Measurements from ENCODE around the gene TIMMDC1.

The TIMMDC1 gene

DNA sequence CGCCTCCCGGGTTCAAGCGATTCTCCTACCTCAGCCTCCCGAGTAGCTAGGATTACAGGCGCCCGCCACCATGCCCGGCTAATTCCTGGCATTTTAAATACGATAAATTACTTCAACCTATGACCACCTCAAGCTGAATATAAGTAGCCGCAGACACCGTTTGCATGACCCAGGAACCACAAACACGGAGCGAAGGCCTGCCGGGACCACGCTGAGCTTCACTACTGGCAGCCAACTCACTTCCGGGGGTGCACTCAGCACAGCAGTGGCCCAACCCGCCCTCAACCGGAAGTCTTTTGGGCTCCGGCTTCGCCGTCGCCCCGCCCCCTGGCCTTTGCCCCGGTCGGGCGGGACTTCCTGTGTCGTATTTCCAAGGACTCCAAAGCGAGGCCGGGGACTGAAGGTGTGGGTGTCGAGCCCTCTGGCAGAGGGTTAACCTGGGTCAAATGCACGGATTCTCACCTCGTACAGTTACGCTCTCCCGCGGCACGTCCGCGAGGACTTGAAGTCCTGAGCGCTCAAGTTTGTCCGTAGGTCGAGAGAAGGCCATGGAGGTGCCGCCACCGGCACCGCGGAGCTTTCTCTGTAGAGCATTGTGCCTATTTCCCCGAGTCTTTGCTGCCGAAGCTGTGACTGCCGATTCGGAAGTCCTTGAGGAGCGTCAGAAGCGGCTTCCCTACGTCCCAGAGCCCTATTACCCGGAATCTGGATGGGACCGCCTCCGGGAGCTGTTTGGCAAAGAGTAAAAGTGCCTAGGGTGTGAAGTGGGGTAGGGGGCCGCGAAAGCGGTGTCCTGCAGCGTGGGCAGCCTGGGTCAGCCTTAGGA lies at the start of gene TIMMDC1:
Gene TIMMDC1 (plus strand): TSS at position 362 of the 826 bp plus-strand sequence. CDS start 187 bp downstream, at position 549.
- FAIRE-seq, result peak; percentile 91

DNA sequence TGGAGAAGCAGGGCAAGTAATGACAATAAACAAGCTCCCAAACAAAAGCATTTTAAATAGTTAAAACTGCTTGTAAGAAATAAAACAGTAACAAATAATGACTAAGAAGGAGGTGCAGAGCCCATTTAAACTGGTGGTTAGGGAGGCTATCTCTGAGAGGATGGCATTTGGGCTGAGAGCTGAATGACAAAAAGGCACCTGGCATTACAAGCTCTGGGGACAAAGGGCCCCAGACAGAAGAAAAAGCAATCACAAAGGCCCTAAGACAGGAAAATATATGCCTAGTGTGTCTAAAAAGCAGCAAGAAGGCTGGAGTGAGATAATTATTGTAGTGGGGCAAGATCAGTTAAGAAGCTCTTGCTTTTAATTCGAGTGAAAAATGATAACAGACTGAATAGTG lies 44.5 kb upstream of the TIMMDC1 start:
- no peak for FAIRE-seq

GRCh38 chr3:119456469-119456868 lies 41.9 kb upstream of the TIMMDC1 start:
- no peak for FAIRE-seq

DNA sequence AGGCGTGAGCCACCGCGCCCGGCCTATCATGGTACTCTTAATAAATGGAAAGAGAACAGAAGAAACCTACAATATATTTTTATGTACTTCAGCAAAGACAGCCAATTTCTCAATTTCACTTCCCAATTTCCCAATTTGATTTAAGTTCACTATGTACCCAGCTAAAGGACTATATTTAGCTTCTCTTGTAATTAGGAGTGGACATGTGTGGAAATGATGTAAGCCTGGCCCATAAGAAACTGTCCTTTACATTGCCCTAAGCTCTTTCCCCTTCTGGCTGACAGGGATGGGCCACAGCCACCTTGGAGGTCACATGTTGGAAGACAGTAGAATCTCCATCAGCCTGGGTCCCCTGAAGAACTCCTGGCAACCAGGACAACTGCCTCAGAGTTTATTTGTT lies 41.1 kb upstream of the TIMMDC1 start:
- no peak for FAIRE-seq

DNA sequence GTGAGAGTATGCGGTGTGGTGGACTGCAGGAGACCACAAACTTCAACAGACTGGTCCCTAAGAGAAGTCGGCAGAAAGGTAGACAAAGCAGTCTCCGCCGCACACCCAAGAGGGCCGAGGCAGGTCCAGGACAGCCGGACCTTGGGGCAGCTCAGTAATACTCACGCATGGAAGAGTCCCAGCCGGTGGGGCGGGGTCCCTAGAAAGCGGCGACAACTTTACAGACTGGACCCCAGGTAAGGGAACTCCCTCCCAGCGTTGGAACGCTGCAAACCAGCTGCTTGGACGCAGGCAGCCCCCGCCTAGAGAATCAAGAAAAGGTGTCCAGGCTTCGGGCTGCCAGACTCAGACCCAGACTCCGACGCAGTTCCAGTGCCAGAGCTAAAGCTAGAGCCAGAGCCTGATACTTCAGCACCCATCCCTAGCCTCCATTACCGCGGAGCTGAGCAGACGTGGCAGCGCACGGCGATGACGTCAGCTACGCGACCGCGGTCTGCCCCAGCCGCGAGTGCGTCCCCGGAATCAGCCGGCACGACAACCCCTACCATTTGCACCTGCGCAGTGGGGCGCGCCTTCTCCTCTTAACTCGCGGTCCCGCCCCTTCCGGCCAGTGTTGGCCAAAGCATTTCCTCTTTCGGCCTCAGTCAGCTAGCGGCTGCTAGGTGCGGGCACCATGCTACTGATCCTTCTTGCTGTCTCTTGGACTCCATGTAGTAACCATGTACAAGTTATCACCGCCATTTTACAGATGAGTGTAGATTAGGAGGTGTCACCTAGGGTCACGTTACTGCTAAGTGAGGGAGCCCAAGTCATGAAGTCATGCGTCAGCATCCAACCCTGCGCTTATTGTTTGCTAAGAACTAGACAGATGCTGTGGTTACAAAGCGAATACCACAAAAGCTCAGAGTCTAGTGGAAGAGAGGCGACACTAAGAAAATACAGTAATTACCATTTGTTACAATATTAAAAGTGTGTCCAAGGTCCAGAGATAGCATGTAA lies 34.9 kb upstream of the TIMMDC1 start, which contains the start of gene TMEM39A:
Gene TMEM39A (minus strand): TSS at position 445 of the 999 bp plus-strand sequence. CDS start 1,541 bp downstream, outside the sequence.
- peak; percentile 91 for FAIRE-seq

DNA sequence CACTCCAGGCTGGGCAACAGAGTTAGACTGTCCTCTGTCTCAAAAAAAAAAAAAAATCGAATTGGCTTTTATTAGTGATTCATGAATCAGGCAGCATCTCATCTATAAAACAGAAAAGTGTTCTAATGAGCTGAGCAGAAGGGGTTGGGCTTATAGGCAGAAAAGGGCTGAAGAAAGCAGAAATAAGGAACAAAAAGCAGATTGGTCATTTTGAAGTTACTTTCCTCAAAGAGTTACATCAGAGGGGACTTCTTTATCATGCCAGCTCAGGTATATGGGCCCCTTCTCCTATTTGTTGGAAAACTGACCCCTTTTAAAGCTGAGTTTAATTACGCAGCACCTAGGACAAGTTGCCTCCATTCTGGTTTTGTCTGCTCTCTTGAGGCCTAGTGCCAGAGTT lies 30.3 kb upstream of the TIMMDC1 start:
- FAIRE-seq, result no peak

- no peak for FAIRE-seq
Observed at GRCh38 chr3:119469418-119470189, 28.7 kb upstream of the TIMMDC1 start.

DNA sequence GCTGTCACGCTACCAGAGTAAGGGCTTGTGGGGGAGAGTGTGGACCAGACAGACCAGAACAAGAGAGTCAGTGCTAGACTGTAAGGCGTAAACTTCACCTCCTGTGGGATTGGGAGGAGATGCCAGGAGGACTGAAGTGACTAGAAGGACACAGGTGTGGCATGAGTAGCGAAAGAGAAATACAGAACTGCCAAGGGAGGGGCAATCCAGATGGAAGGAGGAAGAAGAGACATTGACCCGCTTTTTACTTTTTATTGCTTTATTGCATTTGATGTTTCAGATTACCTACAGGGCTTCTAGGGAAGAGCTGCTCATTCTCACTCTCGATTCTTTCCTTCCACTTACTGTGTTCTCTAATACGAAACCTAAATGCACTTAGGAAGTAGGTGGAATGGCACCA lies 27.5 kb upstream of the TIMMDC1 start:
- no peak for FAIRE-seq

- no peak for FAIRE-seq
Observed at GRCh38 chr3:119481079-119481478, 17.3 kb upstream of the TIMMDC1 start.

DNA sequence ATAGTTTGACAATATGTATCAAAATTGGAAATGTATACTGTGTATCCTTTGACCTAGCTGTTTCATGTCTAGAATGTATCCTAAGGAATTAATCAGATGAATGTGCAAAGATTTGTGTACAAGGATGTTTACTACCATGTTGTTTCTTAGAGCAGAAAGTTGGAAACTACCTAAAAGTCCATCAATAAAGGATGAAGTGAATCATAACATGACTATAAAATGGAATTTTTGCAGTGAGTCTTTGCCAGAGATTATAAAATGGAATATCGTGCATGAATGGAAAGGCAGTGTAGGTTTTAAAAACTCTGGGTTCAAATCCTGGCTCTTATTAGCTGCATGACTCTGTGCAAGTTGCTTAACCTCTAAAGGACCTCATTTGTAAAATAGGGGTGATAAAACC lies 15.2 kb upstream of the TIMMDC1 start:
- FAIRE-seq, result no peak

- FAIRE-seq, result no peak
Observed at GRCh38 chr3:119485563-119485962, 12.8 kb upstream of the TIMMDC1 start.

DNA sequence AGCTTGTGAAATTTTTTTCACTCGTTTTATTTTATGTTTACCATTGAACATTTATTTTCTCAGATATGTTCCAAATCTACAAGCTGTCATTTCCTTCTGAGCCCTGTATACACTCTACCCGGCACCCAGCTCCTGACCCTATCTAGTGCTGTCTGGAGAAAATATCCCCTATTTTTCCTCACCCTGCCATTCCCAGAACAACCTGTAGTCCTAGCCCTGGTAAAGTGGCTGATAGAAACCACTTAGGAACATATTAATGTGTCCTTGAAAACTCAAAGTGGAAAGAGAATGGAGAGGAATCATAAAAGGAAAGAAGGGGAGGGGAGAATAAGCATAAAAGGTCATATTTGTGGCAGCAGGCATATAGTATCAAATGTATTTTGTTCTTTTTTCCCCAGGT lies 8.2 kb upstream of the TIMMDC1 start:
- no peak for FAIRE-seq

DNA sequence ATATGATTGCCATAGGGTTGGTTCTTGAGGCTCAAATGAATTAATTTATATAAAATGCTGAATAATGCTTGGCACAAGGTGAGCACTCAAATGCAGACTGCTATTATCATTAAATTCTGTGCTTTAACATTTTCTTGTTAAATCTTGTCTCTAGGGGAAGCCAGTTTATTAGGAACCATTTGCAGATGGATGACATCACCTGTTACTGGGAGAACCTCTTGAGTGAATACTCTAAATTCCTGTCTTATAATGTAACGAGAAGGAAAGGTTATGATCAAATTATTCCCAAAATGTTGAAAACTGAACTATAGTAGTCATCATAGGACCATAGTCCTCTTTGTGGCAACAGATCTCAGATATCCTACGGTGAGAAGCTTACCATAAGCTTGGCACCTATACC lies 6.2 kb upstream of the TIMMDC1 start:
- FAIRE-seq, result no peak

- FAIRE-seq, result no peak
Observed at GRCh38 chr3:119492810-119493209, 5.5 kb upstream of the TIMMDC1 start.

DNA sequence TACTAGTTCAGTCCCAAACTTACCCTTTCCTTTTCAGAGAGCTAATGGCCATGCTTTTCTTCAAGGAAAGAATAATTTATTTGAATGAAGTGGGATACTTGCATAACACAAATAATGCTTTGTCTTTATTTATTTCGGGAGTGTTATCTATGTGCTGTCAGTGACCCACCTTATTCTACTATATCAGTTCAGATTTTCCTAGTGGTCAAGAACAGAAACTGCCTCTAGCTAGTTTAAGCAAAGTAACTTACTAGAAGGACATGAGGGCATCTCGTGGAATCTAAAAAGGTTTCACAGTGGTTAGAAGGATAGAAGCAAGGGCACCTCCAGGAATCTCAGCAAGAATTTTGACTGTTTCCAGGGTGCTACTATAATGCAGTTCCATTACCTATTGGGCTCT lies 3.8 kb upstream of the TIMMDC1 start:
- no peak for FAIRE-seq

GRCh38 chr3:119497820-119498185 lies 544 bp upstream of the TIMMDC1 start:
- no peak for FAIRE-seq

DNA sequence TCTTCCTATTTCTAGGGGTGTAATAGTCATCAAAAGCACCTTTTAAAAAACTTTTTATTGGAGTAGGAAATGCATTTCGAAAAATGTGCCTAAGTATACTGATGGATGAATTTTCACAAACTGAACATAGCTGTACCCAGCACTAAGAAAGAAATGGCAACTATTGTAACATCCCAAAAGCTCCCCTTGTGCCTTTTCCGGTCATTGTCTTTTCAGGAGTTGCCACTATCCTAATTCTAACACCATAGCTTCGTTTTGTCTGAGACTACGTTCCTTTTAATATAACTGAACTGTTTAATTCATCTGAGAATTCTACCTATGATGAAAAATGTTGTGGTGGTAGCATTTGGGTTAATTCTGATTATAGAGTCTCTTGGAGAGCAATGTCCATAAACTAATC lies 1.9 kb downstream of the TIMMDC1 start:
- no peak for FAIRE-seq

DNA sequence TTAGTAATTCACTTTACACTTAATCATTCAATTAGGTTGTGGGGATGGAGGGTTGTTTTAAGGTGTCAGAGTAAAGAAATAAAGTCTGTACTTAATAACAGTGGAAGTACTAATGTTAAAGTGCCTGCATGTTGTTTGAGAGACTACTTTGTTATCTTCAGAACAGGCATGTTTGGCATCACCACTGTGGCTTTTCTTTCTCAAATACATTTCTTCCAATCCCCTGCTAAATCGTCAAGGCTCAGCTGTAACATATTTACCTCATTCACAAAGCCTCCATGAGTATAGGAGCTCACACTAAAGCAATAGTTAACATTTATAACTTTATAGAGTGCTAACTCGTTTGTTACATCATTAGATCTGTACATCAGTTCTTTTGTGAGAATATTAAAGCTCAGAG lies 2.6 kb downstream of the TIMMDC1 start:
- FAIRE-seq, result no peak

- no peak for FAIRE-seq
Observed at GRCh38 chr3:119506631-119507030, 8.3 kb downstream of the TIMMDC1 start.

- FAIRE-seq, result no peak
Observed at GRCh38 chr3:119507404-119507803, 9.1 kb downstream of the TIMMDC1 start.

- FAIRE-seq, result no peak
Observed at GRCh38 chr3:119508172-119508845, 10.0 kb downstream of the TIMMDC1 start.

- no peak for FAIRE-seq
Observed at GRCh38 chr3:119510690-119511089, 12.3 kb downstream of the TIMMDC1 start.
